ENCODE data around the gene FAM98B.

- no peak for TF ChIP-seq CTCF (IDR thresholded peaks at IDR 0.05; ENCODE audit: low read length)
- no peak for TF ChIP-seq EZH2phosphoT487 (IDR thresholded peaks at IDR 0.05; ENCODE audit: low read length)
- no peak for TF ChIP-seq EZH2 (optimal IDR thresholded peaks at IDR 0.05; ENCODE audit: low read depth, low read length)
Observed at GRCh38 chr15:38464675-38465074, 10.7 kb downstream of the FAM98B start.

All from MM.1S (cell line).